Measurements from ENCODE around the gene IL27RA.

- TF ChIP-seq SIN3A (IDR thresholded peaks at IDR 0.05; ENCODE audit: borderline replicate concordance, insufficient read depth, low read length): no peak
- TF ChIP-seq POLR2AphosphoS5 (IDR thresholded peaks at IDR 0.05; ENCODE audit: low read depth, low read length): no peak; the same call in 1 of the 2 replicates
Observed at GRCh38 chr19:14023404-14024235, 7.9 kb upstream of the IL27RA start.

Data from PFSK-1 (cell line).